Epidermal melanocyte (primary cell): ENCODE data around the gene DCUN1D3.
A peak's percentile ranks its signal among the peaks of the same experiment; 100 is the strongest.

Experiments
- DNase-seq: peaks from one replicate; pipeline ENCODE4 v3.0.0; 2011; ENCODE audit warnings: low spot score; ENCODE audit not compliant: insufficient read length

Gene DCUN1D3

GRCh38 chr16:20889625-20890275 lies 10.4 kb downstream of the DCUN1D3 start:
- no peak for DNase-seq

GRCh38 chr16:20887207-20887606 lies 13.0 kb downstream of the DCUN1D3 start:
- DNase-seq, result no peak

GRCh38 chr16:20886320-20886719 lies 13.8 kb downstream of the DCUN1D3 start:
- DNase-seq, result no peak

GRCh38 chr16:20884240-20884556 lies 16.0 kb downstream of the DCUN1D3 start:
- DNase-seq, result no peak

- no peak for DNase-seq
These were observed 16.5 kb downstream of the DCUN1D3 start for GRCh38 chr16:20883554-20884239.

GRCh38 chr16:20881503-20881878 lies 18.7 kb downstream of the DCUN1D3 start:
- DNase-seq, result no peak

GRCh38 chr16:20880867-20881502 lies 19.2 kb downstream of the DCUN1D3 start:
- no peak for DNase-seq

GRCh38 chr16:20879175-20880040 lies 20.8 kb downstream of the DCUN1D3 start:
- no peak for DNase-seq

- no peak for DNase-seq
These were observed 21.4 kb downstream of the DCUN1D3 start for GRCh38 chr16:20878682-20879147.

GRCh38 chr16:20875355-20875650 lies 24.9 kb downstream of the DCUN1D3 start:
- no peak for DNase-seq

GRCh38 chr16:20874088-20874581 lies 26.0 kb downstream of the DCUN1D3 start:
- no peak for DNase-seq

GRCh38 chr16:20873331-20873730 lies 26.8 kb downstream of the DCUN1D3 start:
- DNase-seq, result no peak

GRCh38 chr16:20871941-20872815 lies 28.0 kb downstream of the DCUN1D3 start:
- no peak for DNase-seq

- DNase-seq, result no peak
These were observed 28.9 kb downstream of the DCUN1D3 start for GRCh38 chr16:20871258-20871657.

GRCh38 chr16:20870122-20870820 lies 29.9 kb downstream of the DCUN1D3 start:
- no peak for DNase-seq

- DNase-seq, result peak; percentile 44
These were observed 31.3 kb downstream of the DCUN1D3 start for GRCh38 chr16:20868890-20869289.

GRCh38 chr16:20867585-20867984 lies 32.6 kb downstream of the DCUN1D3 start:
- no peak for DNase-seq

- DNase-seq, result no peak
These were observed 33.4 kb downstream of the DCUN1D3 start for GRCh38 chr16:20866801-20867200.

GRCh38 chr16:20866145-20866772 lies 33.9 kb downstream of the DCUN1D3 start:
- DNase-seq, result peak; percentile 49
